DND-41 (cell line): ENCODE results near the gene GCSH.

Source experiments
- EZH2 ChIP-seq: IDR thresholded peaks from 3 replicates; pipeline ENCODE4 v1.6.1; 2012; ENCODE audit warnings: borderline replicate concordance, low read depth, mild to moderate bottlenecking, moderate library complexity, low read length, inconsistent platforms; ENCODE audit not compliant: severe bottlenecking
- TF ChIP-seq, protein P1 (sequence below): IDR thresholded peaks from 2 replicates; pipeline ENCODE4 v1.5.1; 2012; ENCODE audit warnings: borderline replicate concordance, low read length, moderate library complexity, mild to moderate bottlenecking; ENCODE audit not compliant: poor library complexity, severe bottlenecking; ENCODE audit errors: extremely low read depth

DNA sequence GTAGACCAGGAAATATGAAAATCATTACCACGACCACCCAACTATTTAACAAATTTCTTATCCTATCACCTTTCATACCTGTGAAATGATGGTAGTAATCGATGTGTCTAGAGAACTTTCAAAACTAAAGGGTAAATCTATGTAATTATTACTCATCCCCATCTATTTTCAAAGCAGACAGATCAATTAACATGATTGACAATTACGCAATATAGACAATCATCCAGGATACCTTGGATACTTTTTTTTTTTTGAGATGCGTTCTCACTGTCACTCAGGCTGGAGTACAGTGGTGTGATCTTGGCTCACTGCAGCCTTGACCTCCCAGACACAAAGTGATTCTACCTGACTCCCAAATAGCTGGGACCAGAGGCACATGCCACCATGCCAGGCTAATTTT is 15.2 kb downstream of the GCSH start:
- TF ChIP-seq EZH2, result no peak
- TF ChIP-seq, protein P1, sequence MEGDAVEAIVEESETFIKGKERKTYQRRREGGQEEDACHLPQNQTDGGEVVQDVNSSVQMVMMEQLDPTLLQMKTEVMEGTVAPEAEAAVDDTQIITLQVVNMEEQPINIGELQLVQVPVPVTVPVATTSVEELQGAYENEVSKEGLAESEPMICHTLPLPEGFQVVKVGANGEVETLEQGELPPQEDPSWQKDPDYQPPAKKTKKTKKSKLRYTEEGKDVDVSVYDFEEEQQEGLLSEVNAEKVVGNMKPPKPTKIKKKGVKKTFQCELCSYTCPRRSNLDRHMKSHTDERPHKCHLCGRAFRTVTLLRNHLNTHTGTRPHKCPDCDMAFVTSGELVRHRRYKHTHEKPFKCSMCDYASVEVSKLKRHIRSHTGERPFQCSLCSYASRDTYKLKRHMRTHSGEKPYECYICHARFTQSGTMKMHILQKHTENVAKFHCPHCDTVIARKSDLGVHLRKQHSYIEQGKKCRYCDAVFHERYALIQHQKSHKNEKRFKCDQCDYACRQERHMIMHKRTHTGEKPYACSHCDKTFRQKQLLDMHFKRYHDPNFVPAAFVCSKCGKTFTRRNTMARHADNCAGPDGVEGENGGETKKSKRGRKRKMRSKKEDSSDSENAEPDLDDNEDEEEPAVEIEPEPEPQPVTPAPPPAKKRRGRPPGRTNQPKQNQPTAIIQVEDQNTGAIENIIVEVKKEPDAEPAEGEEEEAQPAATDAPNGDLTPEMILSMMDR, result no peak
